ENCODE data around the gene UGT1A4. TPM values are rescaled to one million over a fixed set of nuclear protein-coding genes. Genes with fewer than 3 reads are reported as not detected.
A peak's percentile ranks its signal among the peaks of the same experiment; 100 is the strongest.

The UGT1A4 gene
- total and polyA plus RNA-seq, 2 experiments from 2014 or later = not detected

DNA sequence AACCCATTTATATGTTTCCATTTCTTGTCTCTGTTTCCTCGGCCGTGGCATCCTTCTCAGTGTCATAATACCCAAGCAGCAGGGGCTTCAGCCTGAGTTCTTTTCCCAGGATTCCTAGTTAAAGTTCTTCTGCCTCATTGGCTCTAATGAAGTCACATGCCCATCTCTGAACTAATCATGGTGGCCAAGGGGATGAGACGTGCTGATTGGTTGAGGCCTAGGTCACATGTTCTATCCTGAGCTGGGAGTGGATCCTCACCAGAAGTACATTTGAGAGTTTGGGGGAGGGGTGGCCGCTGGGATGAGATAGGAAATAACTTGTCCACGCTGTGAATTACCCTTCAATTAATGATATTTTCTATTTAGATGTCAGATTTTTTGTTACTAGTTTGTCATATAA lies 9.6 kb upstream of the UGT1A4 start:
- TF ChIP-seq, protein P1, sequence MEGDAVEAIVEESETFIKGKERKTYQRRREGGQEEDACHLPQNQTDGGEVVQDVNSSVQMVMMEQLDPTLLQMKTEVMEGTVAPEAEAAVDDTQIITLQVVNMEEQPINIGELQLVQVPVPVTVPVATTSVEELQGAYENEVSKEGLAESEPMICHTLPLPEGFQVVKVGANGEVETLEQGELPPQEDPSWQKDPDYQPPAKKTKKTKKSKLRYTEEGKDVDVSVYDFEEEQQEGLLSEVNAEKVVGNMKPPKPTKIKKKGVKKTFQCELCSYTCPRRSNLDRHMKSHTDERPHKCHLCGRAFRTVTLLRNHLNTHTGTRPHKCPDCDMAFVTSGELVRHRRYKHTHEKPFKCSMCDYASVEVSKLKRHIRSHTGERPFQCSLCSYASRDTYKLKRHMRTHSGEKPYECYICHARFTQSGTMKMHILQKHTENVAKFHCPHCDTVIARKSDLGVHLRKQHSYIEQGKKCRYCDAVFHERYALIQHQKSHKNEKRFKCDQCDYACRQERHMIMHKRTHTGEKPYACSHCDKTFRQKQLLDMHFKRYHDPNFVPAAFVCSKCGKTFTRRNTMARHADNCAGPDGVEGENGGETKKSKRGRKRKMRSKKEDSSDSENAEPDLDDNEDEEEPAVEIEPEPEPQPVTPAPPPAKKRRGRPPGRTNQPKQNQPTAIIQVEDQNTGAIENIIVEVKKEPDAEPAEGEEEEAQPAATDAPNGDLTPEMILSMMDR (IDR thresholded peaks at IDR 0.05; ENCODE audit: low read depth, low read length) = no peak
- no peaks in the 10 kb centered on the region for H3K36me3 ChIP-seq
- peaks cover 8% of the 10 kb centered on the region for H3K27me3 ChIP-seq
- no peak overlapping the region for H3K4me3 ChIP-seq
- H3K27ac ChIP-seq = no peak overlapping the region
- no peaks in the 10 kb centered on the region for H3K9me3 ChIP-seq (ENCODE audit: low read depth)
- no peaks in the 10 kb centered on the region for H3K4me1 ChIP-seq (ENCODE audit: low read depth)
- no peak for DNase-seq (ENCODE audit: low read depth in 1 of 2, low spot score in 1 of 2)

DNA sequence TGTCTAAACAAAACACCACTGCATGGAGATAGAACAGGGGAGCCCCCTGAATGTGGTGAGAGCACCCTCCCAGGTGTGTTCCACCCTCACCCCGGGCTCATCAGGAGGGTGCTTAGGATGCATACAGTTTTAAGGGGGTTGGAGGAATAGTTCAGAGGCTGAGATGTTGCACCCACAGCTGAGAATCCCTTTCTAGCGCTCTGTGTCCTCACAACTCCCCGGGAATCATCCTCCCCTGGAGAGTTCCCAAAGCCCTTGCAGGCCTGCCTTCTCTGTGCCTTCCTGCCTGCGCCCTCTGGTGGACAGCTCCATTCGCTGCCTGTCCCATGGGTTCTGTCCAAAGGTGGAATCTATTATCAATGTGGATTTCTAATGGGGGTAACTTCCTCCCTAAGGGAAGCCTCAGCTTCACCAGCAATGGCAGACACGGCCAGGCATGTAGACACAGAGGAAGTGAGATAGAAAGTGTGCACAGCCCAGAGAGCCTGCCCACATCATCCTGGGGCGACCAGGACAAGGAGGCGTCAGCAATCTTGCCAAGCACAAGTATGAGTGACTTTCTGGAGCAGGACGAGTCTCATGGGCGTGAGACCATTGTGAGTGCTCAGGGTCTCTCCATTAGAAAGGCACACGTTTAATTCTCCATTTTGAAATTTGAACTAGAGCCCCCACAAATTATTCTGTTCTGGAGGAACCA lies 7.1 kb upstream of the UGT1A4 start:
- no peak overlapping the region for H3K4me3 ChIP-seq
- DNase-seq (ENCODE audit: low read depth in 1 of 2, low spot score in 1 of 2) = peak; percentile 86 to 91
- H3K27ac ChIP-seq = no peak overlapping the region
- peaks cover under 1% of the 10 kb centered on the region for H3K27me3 ChIP-seq
- no peaks in the 10 kb centered on the region for H3K9me3 ChIP-seq (ENCODE audit: low read depth)
- H3K4me1 ChIP-seq (ENCODE audit: low read depth) = no peaks in the 10 kb centered on the region
- TF ChIP-seq, protein P1 (IDR thresholded peaks at IDR 0.05; ENCODE audit: low read depth, low read length) = peak; percentile 96
- H3K36me3 ChIP-seq = no peaks in the 10 kb centered on the region

DNA sequence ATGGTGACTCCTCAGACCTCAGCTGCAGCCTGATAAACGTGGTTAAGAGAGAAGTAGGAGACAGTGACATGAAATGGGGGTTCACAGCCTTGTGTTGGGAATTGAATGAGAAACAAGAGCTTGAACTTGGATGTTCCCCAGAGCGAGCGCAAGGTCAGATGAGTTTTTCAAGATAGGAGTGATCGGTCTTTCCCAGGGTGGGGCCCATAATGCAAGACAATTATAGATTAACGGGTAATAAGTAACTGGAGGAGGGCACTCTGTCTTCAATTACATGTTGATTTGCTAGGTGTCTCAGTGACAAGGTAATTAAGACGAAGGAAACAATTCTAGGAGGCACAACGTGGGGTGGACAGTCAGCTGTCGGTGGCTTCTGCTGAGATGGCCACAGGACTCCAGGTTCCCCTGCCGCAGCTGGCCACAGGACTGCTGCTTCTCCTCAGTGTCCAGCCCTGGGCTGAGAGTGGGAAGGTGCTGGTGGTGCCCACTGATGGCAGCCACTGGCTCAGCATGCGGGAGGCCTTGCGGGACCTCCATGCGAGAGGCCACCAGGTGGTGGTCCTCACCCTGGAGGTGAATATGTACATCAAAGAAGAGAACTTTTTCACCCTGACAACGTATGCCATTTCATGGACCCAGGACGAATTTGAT lies 5.8 kb upstream of the UGT1A4 start, which contains the start of gene UGT1A5:
Gene UGT1A5 (plus strand): TSS at position 297 of the 651 bp plus-strand sequence. CDS start 85 bp downstream, at position 382.
- Histone ChIP-seq H3K9me3 (ENCODE audit: low read depth) (no peaks in the 10 kb centered on the region), H3K27me3 (no peaks in the 10 kb centered on the region), H3K36me3 (no peaks in the 10 kb centered on the region), H3K4me1 (ENCODE audit: low read depth) (no peaks in the 10 kb centered on the region), H3K4me3 (no peak within 1 kb of the TSS), H3K27ac (no peak within 1 kb of the TSS)
- TF ChIP-seq, protein P1 (IDR thresholded peaks at IDR 0.05; ENCODE audit: low read depth, low read length) = no peak
- DNase-seq (ENCODE audit: low read depth in 1 of 2, low spot score in 1 of 2) = no peak

DNA sequence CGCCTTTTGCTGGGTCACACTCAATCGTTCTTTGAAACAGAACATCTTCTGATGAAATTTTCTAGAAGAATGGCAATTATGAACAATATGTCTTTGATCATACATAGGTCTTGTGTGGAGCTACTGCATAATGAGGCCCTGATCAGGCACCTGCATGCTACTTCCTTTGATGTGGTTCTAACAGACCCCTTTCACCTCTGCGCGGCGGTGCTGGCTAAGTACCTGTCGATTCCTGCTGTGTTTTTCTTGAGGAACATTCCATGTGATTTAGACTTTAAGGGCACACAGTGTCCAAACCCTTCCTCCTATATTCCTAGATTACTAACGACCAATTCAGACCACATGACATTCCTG lies 5.3 kb upstream of the UGT1A4 start:
- H3K4me3 ChIP-seq = no peak overlapping the region
- no peaks in the 10 kb centered on the region for H3K9me3 ChIP-seq (ENCODE audit: low read depth)
- no peaks in the 10 kb centered on the region for H3K27me3 ChIP-seq
- no peak for DNase-seq (ENCODE audit: low read depth in 1 of 2, low spot score in 1 of 2)
- no peaks in the 10 kb centered on the region for H3K4me1 ChIP-seq (ENCODE audit: low read depth)
- TF ChIP-seq, protein P1 (IDR thresholded peaks at IDR 0.05; ENCODE audit: low read depth, low read length) = no peak
- H3K36me3 ChIP-seq = no peaks in the 10 kb centered on the region
- H3K27ac ChIP-seq = no peak overlapping the region

DNA sequence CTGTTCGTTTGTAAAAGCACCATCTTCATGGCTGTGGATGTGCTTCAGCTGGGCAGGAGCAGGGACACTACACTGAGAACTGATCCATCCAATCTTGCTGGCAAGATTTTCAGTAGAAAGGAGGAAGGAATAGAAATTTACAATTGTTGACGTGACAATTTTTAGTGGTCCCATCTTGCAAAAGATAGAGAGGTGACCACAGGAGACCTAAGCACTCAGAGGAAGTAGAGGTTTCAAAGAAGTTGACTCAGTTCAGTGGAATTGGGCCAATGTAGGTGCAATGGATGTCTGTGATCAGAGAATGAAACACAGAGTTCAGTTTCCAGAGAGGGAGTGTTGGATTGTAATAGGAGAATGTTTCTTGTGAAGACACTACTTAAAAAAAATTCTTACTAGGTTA lies 4.4 kb upstream of the UGT1A4 start:
- no peak for DNase-seq (ENCODE audit: low read depth in 1 of 2, low spot score in 1 of 2)
- no peaks in the 10 kb centered on the region for H3K27me3 ChIP-seq
- H3K9me3 ChIP-seq (ENCODE audit: low read depth) = no peaks in the 10 kb centered on the region
- H3K27ac ChIP-seq = no peak overlapping the region
- TF ChIP-seq, protein P1 (IDR thresholded peaks at IDR 0.05; ENCODE audit: low read depth, low read length) = no peak
- H3K4me1 ChIP-seq (ENCODE audit: low read depth) = no peaks in the 10 kb centered on the region
- no peaks in the 10 kb centered on the region for H3K36me3 ChIP-seq
- no peak overlapping the region for H3K4me3 ChIP-seq
